ENCODE measurements around the gene IRGC.

DNA sequence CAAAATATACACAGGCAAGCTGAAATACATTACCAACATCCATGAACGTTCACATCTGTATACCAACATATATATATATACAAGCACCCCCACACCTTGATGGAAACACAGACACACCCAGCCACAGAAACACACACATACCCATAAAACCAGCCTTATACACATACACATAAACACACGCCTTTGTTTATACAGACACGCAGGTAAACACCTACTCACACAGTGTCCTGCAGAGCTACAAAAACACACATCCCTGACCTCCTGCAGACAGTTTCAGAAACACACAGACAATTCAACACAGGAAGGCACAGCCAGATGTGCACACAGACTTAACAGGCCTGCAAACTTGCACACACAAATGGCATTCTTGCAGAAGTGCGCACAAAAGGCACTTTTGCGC lies 21.3 kb upstream of the IRGC start:
- TF ChIP-seq POLR2AphosphoS5 (IDR thresholded peaks at IDR 0.05; ENCODE audit: control insufficient read depth, insufficient read depth, low read depth, low read length) (no peak), FOXK2 (conservative IDR thresholded peaks at IDR 0.05 in 1 of 2, IDR thresholded peaks at IDR 0.05 in 1 of 2; ENCODE audit: low read depth in 2 of 2) (no peak), HNRNPH1 (optimal IDR thresholded peaks at IDR 0.05; ENCODE audit: low read depth, low read length) (no peak), NONO (IDR thresholded peaks at IDR 0.05; ENCODE audit: low read depth in 2 of 2, low read length in 1 of 2) (no peak)
- TF ChIP-seq, protein P1, sequence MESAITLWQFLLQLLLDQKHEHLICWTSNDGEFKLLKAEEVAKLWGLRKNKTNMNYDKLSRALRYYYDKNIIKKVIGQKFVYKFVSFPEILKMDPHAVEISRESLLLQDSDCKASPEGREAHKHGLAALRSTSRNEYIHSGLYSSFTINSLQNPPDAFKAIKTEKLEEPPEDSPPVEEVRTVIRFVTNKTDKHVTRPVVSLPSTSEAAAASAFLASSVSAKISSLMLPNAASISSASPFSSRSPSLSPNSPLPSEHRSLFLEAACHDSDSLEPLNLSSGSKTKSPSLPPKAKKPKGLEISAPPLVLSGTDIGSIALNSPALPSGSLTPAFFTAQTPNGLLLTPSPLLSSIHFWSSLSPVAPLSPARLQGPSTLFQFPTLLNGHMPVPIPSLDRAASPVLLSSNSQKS (CRISPR knock-in tag; IDR thresholded peaks at IDR 0.05) = no peak

Data from K562 (cell line).